ENCODE measurements around the gene ROR1.

DNA sequence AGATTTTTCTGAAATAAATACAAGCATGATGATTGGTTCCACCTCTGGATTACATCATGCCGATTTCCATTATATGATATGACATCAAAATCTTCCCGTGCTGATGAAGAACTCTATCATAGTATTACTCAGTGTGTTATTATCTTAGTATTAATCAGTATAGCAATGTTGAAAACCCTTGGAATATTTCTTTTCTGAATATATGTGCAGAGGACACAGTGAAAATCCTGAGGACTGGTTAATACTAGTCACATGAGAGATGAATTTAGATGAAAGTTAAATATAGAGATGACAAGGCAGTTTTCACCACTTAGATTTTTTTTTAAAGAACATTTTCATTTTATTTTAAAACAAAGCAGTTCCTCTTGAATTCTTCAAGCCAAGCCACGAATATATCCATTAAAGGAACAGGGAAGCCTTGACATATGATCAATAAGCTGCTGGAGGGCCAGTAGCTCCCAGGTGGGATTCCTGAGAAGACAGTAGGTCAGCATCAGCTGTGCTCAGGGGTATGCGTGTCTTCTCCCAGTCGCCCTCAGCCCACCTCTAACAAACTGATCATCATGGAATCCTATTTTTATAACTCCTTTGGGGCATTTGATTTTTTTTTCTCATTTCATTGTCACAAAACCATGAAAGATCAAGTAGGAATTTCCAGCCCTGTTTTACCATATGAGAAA, 373.4 kb downstream of the ROR1 start:
- TF ChIP-seq, protein P1, sequence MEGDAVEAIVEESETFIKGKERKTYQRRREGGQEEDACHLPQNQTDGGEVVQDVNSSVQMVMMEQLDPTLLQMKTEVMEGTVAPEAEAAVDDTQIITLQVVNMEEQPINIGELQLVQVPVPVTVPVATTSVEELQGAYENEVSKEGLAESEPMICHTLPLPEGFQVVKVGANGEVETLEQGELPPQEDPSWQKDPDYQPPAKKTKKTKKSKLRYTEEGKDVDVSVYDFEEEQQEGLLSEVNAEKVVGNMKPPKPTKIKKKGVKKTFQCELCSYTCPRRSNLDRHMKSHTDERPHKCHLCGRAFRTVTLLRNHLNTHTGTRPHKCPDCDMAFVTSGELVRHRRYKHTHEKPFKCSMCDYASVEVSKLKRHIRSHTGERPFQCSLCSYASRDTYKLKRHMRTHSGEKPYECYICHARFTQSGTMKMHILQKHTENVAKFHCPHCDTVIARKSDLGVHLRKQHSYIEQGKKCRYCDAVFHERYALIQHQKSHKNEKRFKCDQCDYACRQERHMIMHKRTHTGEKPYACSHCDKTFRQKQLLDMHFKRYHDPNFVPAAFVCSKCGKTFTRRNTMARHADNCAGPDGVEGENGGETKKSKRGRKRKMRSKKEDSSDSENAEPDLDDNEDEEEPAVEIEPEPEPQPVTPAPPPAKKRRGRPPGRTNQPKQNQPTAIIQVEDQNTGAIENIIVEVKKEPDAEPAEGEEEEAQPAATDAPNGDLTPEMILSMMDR (IDR thresholded peaks at IDR 0.05), result no peak
- TF ChIP-seq CREM (CRISPR knock-in tag; IDR thresholded peaks at IDR 0.05), result no peak
- TF ChIP-seq CBFB (CRISPR knock-in tag; IDR thresholded peaks at IDR 0.05; ENCODE audit: low read depth), result no peak
- no peak for TF ChIP-seq SMAD3 (CRISPR knock-in tag; IDR thresholded peaks at IDR 0.05; ENCODE audit: borderline replicate concordance)
- no peak for TF ChIP-seq NR3C1 (CRISPR knock-in tag; conservative IDR thresholded peaks at IDR 0.05; ENCODE audit: low read depth)
- TF ChIP-seq, protein P2, sequence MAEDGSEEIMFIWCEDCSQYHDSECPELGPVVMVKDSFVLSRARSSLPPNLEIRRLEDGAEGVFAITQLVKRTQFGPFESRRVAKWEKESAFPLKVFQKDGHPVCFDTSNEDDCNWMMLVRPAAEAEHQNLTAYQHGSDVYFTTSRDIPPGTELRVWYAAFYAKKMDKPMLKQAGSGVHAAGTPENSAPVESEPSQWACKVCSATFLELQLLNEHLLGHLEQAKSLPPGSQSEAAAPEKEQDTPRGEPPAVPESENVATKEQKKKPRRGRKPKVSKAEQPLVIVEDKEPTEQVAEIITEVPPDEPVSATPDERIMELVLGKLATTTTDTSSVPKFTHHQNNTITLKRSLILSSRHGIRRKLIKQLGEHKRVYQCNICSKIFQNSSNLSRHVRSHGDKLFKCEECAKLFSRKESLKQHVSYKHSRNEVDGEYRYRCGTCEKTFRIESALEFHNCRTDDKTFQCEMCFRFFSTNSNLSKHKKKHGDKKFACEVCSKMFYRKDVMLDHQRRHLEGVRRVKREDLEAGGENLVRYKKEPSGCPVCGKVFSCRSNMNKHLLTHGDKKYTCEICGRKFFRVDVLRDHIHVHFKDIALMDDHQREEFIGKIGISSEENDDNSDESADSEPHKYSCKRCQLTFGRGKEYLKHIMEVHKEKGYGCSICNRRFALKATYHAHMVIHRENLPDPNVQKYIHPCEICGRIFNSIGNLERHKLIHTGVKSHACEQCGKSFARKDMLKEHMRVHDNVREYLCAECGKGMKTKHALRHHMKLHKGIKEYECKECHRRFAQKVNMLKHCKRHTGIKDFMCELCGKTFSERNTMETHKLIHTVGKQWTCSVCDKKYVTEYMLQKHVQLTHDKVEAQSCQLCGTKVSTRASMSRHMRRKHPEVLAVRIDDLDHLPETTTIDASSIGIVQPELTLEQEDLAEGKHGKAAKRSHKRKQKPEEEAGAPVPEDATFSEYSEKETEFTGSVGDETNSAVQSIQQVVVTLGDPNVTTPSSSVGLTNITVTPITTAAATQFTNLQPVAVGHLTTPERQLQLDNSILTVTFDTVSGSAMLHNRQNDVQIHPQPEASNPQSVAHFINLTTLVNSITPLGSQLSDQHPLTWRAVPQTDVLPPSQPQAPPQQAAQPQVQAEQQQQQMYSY (CRISPR knock-in tag; IDR thresholded peaks at IDR 0.05), result no peak
- no peak for TF ChIP-seq GABPB1 (CRISPR knock-in tag; IDR thresholded peaks at IDR 0.05)
- TF ChIP-seq JUN (CRISPR knock-in tag; IDR thresholded peaks at IDR 0.05), result no peak
- TF ChIP-seq ATF1 (CRISPR knock-in tag; IDR thresholded peaks at IDR 0.05), result no peak
- no peak for TF ChIP-seq CREB1 (CRISPR knock-in tag; IDR thresholded peaks at IDR 0.05)
- TF ChIP-seq, protein P3, sequence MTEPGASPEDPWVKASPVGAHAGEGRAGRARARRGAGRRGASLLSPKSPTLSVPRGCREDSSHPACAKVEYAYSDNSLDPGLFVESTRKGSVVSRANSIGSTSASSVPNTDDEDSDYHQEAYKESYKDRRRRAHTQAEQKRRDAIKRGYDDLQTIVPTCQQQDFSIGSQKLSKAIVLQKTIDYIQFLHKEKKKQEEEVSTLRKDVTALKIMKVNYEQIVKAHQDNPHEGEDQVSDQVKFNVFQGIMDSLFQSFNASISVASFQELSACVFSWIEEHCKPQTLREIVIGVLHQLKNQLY (CRISPR knock-in tag; IDR thresholded peaks at IDR 0.05), result no peak
- no peak for TF ChIP-seq ZNF232 (CRISPR knock-in tag; IDR thresholded peaks at IDR 0.05)
